Lung (tissue), 12 donors: Measurements from ENCODE around the gene RABGAP1. TPM values are rescaled to one million over a fixed set of nuclear protein-coding genes. Genes with fewer than 3 reads are reported as not detected.

Experiments used
- ATAC-seq: fragments of 200-7000 bp; cut with Tn5 transposase; one replicate; pipeline ENCODE4 v1.9.1; 2020; ENCODE audit warnings: moderate number of reproducible peaks; ENCODE audit not compliant: insufficient read depth, low FRiP score
- DNase-seq, 3 donors: peaks; one replicate each; pipeline ENCODE4 v3.0.0-alpha.2; 2013 to 2017
- H3K27ac ChIP-seq, 2 donors: one replicate each; pipeline ENCODE4 v1.5.1; 2013; ENCODE audit warnings: mild to moderate bottlenecking in 2 of 2, moderate library complexity in 2 of 2, control low read depth in 1 of 2, inconsistent platforms in 1 of 2, low read depth in 1 of 2, low read length in 1 of 2
- H3K27me3 ChIP-seq, 3 donors: one replicate each; pipeline ENCODE4 v1.5.1; 2013; ENCODE audit warnings: low read length in 2 of 3; ENCODE audit not compliant: control insufficient read depth in 3 of 3, insufficient read depth in 3 of 3
- H3K36me3 ChIP-seq, 4 donors: one replicate each; pipeline ENCODE4 v1.5.1; 2013; ENCODE audit warnings: low read length in 4 of 4, mild to moderate bottlenecking in 1 of 4, moderate library complexity in 1 of 4; ENCODE audit not compliant: control insufficient read depth in 4 of 4, insufficient read depth in 4 of 4
- H3K4me1 ChIP-seq, 5 donors: one replicate each; pipeline ENCODE4 v1.5.1; 2013; ENCODE audit warnings: low read length in 5 of 5, mild to moderate bottlenecking in 2 of 5, moderate library complexity in 1 of 5; ENCODE audit not compliant: control insufficient read depth in 5 of 5, insufficient read depth in 5 of 5
- H3K4me3 ChIP-seq: one replicate; pipeline ENCODE4 v1.5.1; 2013; ENCODE audit warnings: mild to moderate bottlenecking, control low read depth, moderate library complexity
- H3K9ac ChIP-seq, 2 donors: one replicate each; pipeline ENCODE4 v1.5.1; 2013; ENCODE audit warnings: low read length in 2 of 2, control low read depth in 1 of 2; ENCODE audit not compliant: insufficient read depth in 1 of 2
- H3K9me3 ChIP-seq, 4 donors: one replicate each; pipeline ENCODE4 v1.5.1; 2013; ENCODE audit warnings: low read length in 3 of 4, mild to moderate bottlenecking in 1 of 4, moderate library complexity in 1 of 4; ENCODE audit not compliant: control insufficient read depth in 4 of 4, insufficient read depth in 3 of 4
- CTCF ChIP-seq: IDR thresholded peaks from 2 replicates; pipeline ENCODE4 v1.5.1; 2012; ENCODE audit warnings: mild to moderate bottlenecking; ENCODE audit errors: control extremely low read depth, extremely low read depth
- WGBS, 2 donors: extraction: QIAGEN DNeasy Blood & Tissue Kit; methylation state at CpG; one replicate each; pipeline ENCODE4 v1.1.7; 2013; 5-methylcytosine and 5-hydroxymethylcytosine counted together
- polyA plus RNA-seq, 2 donors: library from polyadenylated mRNA; stranded (reverse); fragments of 200-250 nt; gene quantifications; one replicate each; pipeline ENCODE4 v1.2.1, GENCODE V29; 2013
- total RNA-seq, 2 donors: library from RNA; depleted of rRNA in 1 of 2; stranded (reverse); fragments of >200 nt in 1 of 2; gene quantifications; one replicate each; pipeline ENCODE4 v1.2.1, GENCODE V29; 2014 to 2021
- donor health status: control.
- donor health status: control.
- donor health status: Bipolar disorder and iron deficiency.
- donor health status: healthy.
- donor health status: DM: yes; HTN: yes; CAD: no.

The RABGAP1 gene
- total and polyA plus RNA-seq, 4 donors, result 9.6 to 103 (median 34.9) TPM

GRCh38 chr9:123041489-123041888 lies 100.7 kb downstream of the RABGAP1 start:
- Histone ChIP-seq H3K27me3 (no peaks in the 10 kb centered on the region), H3K27ac (no peak overlapping the region), H3K4me3 (no peak overlapping the region), H3K4me1 (peaks cover 0 to 24% (median 3%) of the 10 kb centered on the region in 5 donors), H3K9me3 (peaks cover 0 to 3% (median 0%) of the 10 kb centered on the region in 4 donors), H3K36me3 (peaks cover 0 to 5% (median 2%) of the 10 kb centered on the region in 4 donors), H3K9ac (no peak overlapping the region)
- WGBS, 2 donors, result 65 to 83% methylated on average over 2 of the region's 2 CpGs
- ATAC-seq (no peak), DNase-seq (no peak)
- no peak for TF ChIP-seq CTCF

GRCh38 chr9:123043081-123043939 lies 102.5 kb downstream of the RABGAP1 start:
- ATAC-seq (no peak), DNase-seq (no peak)
- TF ChIP-seq CTCF, result no peak
- no peak overlapping the region for H3K27ac ChIP-seq
- no peak overlapping the region for H3K4me3 ChIP-seq
- H3K4me1 ChIP-seq, result peaks cover 0 to 28% (median 0%) of the 10 kb centered on the region in 5 donors
- H3K27me3 ChIP-seq, result no peaks in the 10 kb centered on the region
- no peak overlapping the region for H3K9ac ChIP-seq
- H3K9me3 ChIP-seq, result peaks cover 0 to 3% (median 0%) of the 10 kb centered on the region in 4 donors
- 82 to 84% methylated on average over 5 of the region's 5 CpGs for WGBS, 2 donors
- peaks cover 0 to 5% (median 3%) of the 10 kb centered on the region in 4 donors for H3K36me3 ChIP-seq

GRCh38 chr9:123044586-123044985 lies 103.8 kb downstream of the RABGAP1 start:
- H3K36me3 ChIP-seq, result peaks cover 0 to 5% (median 3%) of the 10 kb centered on the region in 4 donors
- H3K4me3 ChIP-seq, result no peak overlapping the region
- DNase-seq, result peak; percentile 37 to 83 (median 77)
- no peaks in the 10 kb centered on the region for H3K27me3 ChIP-seq
- peaks cover 0 to 38% (median 4%) of the 10 kb centered on the region in 5 donors for H3K4me1 ChIP-seq
- ATAC-seq, result no peak
- no peak for TF ChIP-seq CTCF
- WGBS, 2 donors, result 70 to 73% methylated on average over 4 of the region's 4 CpGs
- no peak overlapping the region for H3K27ac ChIP-seq
- H3K9ac ChIP-seq, result no peak overlapping the region
- peaks cover 0 to 3% (median 0%) of the 10 kb centered on the region in 4 donors for H3K9me3 ChIP-seq
